A549 treated with Hydrocortisone at 1 μM for 4 hours (cell line): ENCODE measurements around the gene CCDC136. TPM values are rescaled to one million over a fixed set of nuclear protein-coding genes. Genes with fewer than 3 reads are reported as not detected.

ENCODE experiments used
- total RNA-seq: library from RNA; stranded (reverse); fragments of 200-300 nt; extraction: Qiagen RNA extraction; gene quantifications from 5 replicates; pipeline ENCODE4 v1.2.3, GENCODE V29; 2022

The CCDC136 gene
- 1.5 to 2.5 TPM (median 2.2 TPM) in 5 replicates for total RNA-seq

GRCh38 chr7:128791121-128791971, at the start of gene CCDC136:
CCDC136 (plus strand) TSS chr7:128791968; CDS start chr7:128792412, 444 bp downstream.

GRCh38 chr7:128775744-128776474, 15.9 kb upstream of the CCDC136 start, which contains the start of gene OPN1SW:
OPN1SW (minus strand) TSS chr7:128775794; CDS start chr7:128775781, 13 bp downstream.

GRCh38 chr7:128830231-128831177, 38.7 kb downstream of the CCDC136 start, which contains the start of gene FLNC:
FLNC (plus strand) TSS chr7:128830406; CDS start chr7:128830638, 232 bp downstream.

GRCh38 chr7:128862571-128863432, 71.0 kb downstream of the CCDC136 start, which contains the start of gene ATP6V1F:
ATP6V1F (plus strand) TSS chr7:128862856; CDS start chr7:128862905, 49 bp downstream.

Other genes with a start within 250 kb of the CCDC136 start
- gene GARIN1A, start 119.7 kb upstream of the CCDC136 start, total RNA-seq, result 0.38 to 0.72 TPM (median 0.60 TPM) in 5 replicates
- 125 to 212 TPM (median 150 TPM) in 5 replicates for gene CALU, start 52.6 kb upstream of the CCDC136 start, total RNA-seq
- gene OPN1SW, start 16.2 kb upstream of the CCDC136 start, total RNA-seq, result not detected in 5 replicates
- gene FLNC, start 38.4 kb downstream of the CCDC136 start, total RNA-seq, result 3.1 to 5.3 TPM (median 4.0 TPM) in 5 replicates
- 228 to 266 TPM (median 243 TPM) in 5 replicates for gene ATP6V1F, start 70.9 kb downstream of the CCDC136 start, total RNA-seq
- 0.15 to 0.25 TPM (median 0.17 TPM) in 4 of 5 replicates, not detected in the other for gene KCP, start 118.7 kb downstream of the CCDC136 start, total RNA-seq
- 12.2 to 17.8 TPM (median 15.2 TPM) in 5 replicates for gene IRF5, start 146.0 kb downstream of the CCDC136 start, total RNA-seq